Bronchial epithelial cell (primary cell): ENCODE data around the gene MAGIX. TPM values are rescaled to one million over a fixed set of nuclear protein-coding genes. Genes with fewer than 3 reads are reported as not detected.
"Not testable (repeated sequence)": the region's sequence is repeated elsewhere in the genome, so short reads cannot be mapped to it uniquely, and the experiment has no call there.

Experiments used
- DNase-seq: peaks from one replicate; pipeline ENCODE4 v3.0.0-alpha.2; 2010; ENCODE audit warnings: low read depth
- FAIRE-seq: peaks from 2 replicates; lab custom pipeline; 2011; peaks lifted over from hg19 to GRCh38; lab: Jason Lieb, UNC
- H3K27me3 ChIP-seq: 2 replicates; pipeline ENCODE4 v1.5.1; 2011; ENCODE audit warnings: low read length; ENCODE audit not compliant: control insufficient read depth, insufficient read depth
- H3K36me3 ChIP-seq: 2 replicates; pipeline ENCODE4 v1.5.1; 2011; ENCODE audit warnings: low read length; ENCODE audit not compliant: control insufficient read depth, insufficient read depth
- H3K4me3 ChIP-seq: 2 replicates; pipeline ENCODE4 v1.5.1; 2011; ENCODE audit warnings: mild to moderate bottlenecking, low read depth, low read length, control low read depth
- CTCF ChIP-seq: IDR thresholded peaks from 2 replicates; pipeline ENCODE4 v1.5.1; 2011; ENCODE audit warnings: mild to moderate bottlenecking, moderate library complexity, low read length, control low read depth, inconsistent platforms; ENCODE audit not compliant: insufficient read depth, severe bottlenecking
- total RNA-seq: library from RNA; depleted of rRNA; stranded (reverse); fragments of >200 nt; gene quantifications from 2 replicates; pipeline ENCODE4 v1.2.1, GENCODE V29; 2014

MAGIX gene
- total RNA-seq, 1 donor from 2014 or later: 3.7 TPM

- FAIRE-seq (no peak), DNase-seq (no peak)
- no peaks in the 10 kb centered on the region for H3K27me3 ChIP-seq
- no peak overlapping the region for H3K4me3 ChIP-seq
- no peaks in the 10 kb centered on the region for H3K36me3 ChIP-seq
- TF ChIP-seq CTCF: no peak
These were observed 33.1 kb upstream of the MAGIX start for GRCh38 chrX:49129427-49129826.

- not testable (repeated sequence) for H3K36me3 ChIP-seq, H3K27me3 ChIP-seq, DNase-seq, FAIRE-seq, H3K4me3 ChIP-seq
These were observed 30.3 kb upstream of the MAGIX start for GRCh38 chrX:49132275-49132674.

GRCh38 chrX:49133759-49134158, 28.8 kb upstream of the MAGIX start:
- Histone ChIP-seq H3K4me3 (no peak overlapping the region), H3K27me3 (no peaks in the 10 kb centered on the region), H3K36me3 (no peaks in the 10 kb centered on the region)
- DNase-seq (no peak), FAIRE-seq (no peak)
- TF ChIP-seq CTCF: no peak

- DNase-seq (no peak), FAIRE-seq (no peak)
- no peak for TF ChIP-seq CTCF
- no peaks in the 10 kb centered on the region for H3K36me3 ChIP-seq
- H3K27me3 ChIP-seq: no peaks in the 10 kb centered on the region
- no peak overlapping the region for H3K4me3 ChIP-seq
These were observed 25.1 kb upstream of the MAGIX start for GRCh38 chrX:49137492-49137891.

- no peak for TF ChIP-seq CTCF
- Histone ChIP-seq H3K36me3 (no peaks in the 10 kb centered on the region), H3K27me3 (no peaks in the 10 kb centered on the region), H3K4me3 (no peak overlapping the region)
- FAIRE-seq (no peak), DNase-seq (no peak)
These were observed 22.8 kb upstream of the MAGIX start for GRCh38 chrX:49139713-49140112.

GRCh38 chrX:49142264-49142663, 20.3 kb upstream of the MAGIX start:
- H3K27me3 ChIP-seq, FAIRE-seq, H3K36me3 ChIP-seq, H3K4me3 ChIP-seq: not testable (repeated sequence)
- DNase-seq: peak; percentile 4
- TF ChIP-seq CTCF: peak; percentile 2

- not testable (repeated sequence) for H3K36me3 ChIP-seq, H3K4me3 ChIP-seq, H3K27me3 ChIP-seq, FAIRE-seq
- DNase-seq: peak; percentile 2
These were observed 19.4 kb upstream of the MAGIX start for GRCh38 chrX:49143154-49143553.
